HG02885 (cell line): Measurements from ENCODE around the gene LMAN2L.

Source experiments
- ATAC-seq: cut with Tn5 transposase; IDR thresholded peaks from one replicate; pipeline ENCODE4 v1.9.1; 2021; ENCODE audit warnings: mild to moderate bottlenecking; ENCODE audit not compliant: unreplicated experiment, poor library complexity

The LMAN2L gene

GRCh38 chr2:96663177-96663576 is 76.7 kb downstream of the LMAN2L start:
- no peak for ATAC-seq

GRCh38 chr2:96662360-96662759 is 77.5 kb downstream of the LMAN2L start:
- no peak for ATAC-seq

DNA sequence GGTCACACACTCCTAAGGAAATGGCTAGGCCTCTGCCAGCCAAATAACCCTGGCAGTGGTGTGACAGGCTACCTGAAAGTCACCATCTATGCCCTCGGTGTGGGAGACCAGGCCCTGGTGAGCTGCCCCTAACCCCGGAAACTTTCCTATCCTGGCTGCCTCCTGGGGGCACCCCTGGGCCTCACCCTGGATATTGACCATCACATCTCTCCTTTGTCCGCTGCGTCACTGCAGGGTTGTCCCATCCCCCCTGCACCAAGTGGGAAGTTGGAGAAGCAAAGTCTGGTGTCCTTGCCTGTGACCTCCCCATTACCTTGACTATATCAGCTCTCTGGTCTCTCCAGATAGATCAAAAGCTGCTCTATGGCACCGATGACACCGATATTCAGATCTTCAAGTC is 78.5 kb downstream of the LMAN2L start:
- no peak for ATAC-seq

GRCh38 chr2:96656540-96656939 is 83.3 kb downstream of the LMAN2L start:
- no peak for ATAC-seq
